Astrocyte (in vitro differentiated cells and primary cell): ENCODE measurements around the gene TXNDC9.
"Not testable (repeated sequence)": the region's sequence is repeated elsewhere in the genome, so short reads cannot be mapped to it uniquely, and the experiment has no call there.

ENCODE experiments used
- EZH2 ChIP-seq: IDR thresholded peaks from 2 replicates; pipeline ENCODE4 v1.6.1; 2012; ENCODE audit warnings: mild to moderate bottlenecking, low read length, inconsistent platforms; ENCODE audit not compliant: insufficient read depth
- TF ChIP-seq, protein P1 (sequence below): IDR thresholded peaks from 2 replicates; pipeline ENCODE4 v1.5.1; 2011; ENCODE audit warnings: low read depth, mild to moderate bottlenecking, inconsistent platforms, low read length, moderate library complexity; ENCODE audit not compliant: insufficient read depth

GRCh38 chr2:99317873-99318200 is 18.3 kb downstream of the TXNDC9 start:
- TF ChIP-seq, protein P1, sequence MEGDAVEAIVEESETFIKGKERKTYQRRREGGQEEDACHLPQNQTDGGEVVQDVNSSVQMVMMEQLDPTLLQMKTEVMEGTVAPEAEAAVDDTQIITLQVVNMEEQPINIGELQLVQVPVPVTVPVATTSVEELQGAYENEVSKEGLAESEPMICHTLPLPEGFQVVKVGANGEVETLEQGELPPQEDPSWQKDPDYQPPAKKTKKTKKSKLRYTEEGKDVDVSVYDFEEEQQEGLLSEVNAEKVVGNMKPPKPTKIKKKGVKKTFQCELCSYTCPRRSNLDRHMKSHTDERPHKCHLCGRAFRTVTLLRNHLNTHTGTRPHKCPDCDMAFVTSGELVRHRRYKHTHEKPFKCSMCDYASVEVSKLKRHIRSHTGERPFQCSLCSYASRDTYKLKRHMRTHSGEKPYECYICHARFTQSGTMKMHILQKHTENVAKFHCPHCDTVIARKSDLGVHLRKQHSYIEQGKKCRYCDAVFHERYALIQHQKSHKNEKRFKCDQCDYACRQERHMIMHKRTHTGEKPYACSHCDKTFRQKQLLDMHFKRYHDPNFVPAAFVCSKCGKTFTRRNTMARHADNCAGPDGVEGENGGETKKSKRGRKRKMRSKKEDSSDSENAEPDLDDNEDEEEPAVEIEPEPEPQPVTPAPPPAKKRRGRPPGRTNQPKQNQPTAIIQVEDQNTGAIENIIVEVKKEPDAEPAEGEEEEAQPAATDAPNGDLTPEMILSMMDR: not testable (repeated sequence)
- not testable (repeated sequence) for TF ChIP-seq EZH2
